Liver (tissue), 9 donors: ENCODE data around the gene TBK1. TPM values are rescaled to one million over a fixed set of nuclear protein-coding genes. Genes with fewer than 3 reads are reported as not detected.

Experiments used
- DNase-seq: peaks from one replicate; pipeline ENCODE4 v3.0.0-alpha.2; 2017; ENCODE audit warnings: low spot score
- H3K27ac ChIP-seq, 2 donors: one replicate each; pipeline ENCODE4 v1.7.0; 2013; ENCODE audit warnings: inconsistent platforms in 2 of 2, low read length in 2 of 2, control low read depth in 1 of 2, low read depth in 1 of 2, mild to moderate bottlenecking in 1 of 2
- H3K27me3 ChIP-seq, 4 donors: one replicate each; pipeline versions ENCODE4 v1.6.1 to v1.7.0; 2013; ENCODE audit warnings: low read length in 3 of 4, inconsistent platforms in 1 of 4, mild to moderate bottlenecking in 1 of 4, moderate library complexity in 1 of 4; ENCODE audit not compliant: control insufficient read depth in 4 of 4, insufficient read depth in 4 of 4
- H3K36me3 ChIP-seq, 4 donors: one replicate each; pipeline versions ENCODE4 v1.6.1 to v1.7.0; 2013; ENCODE audit warnings: low read length in 3 of 4, mild to moderate bottlenecking in 3 of 4, low read depth in 1 of 4, moderate library complexity in 1 of 4; ENCODE audit not compliant: control insufficient read depth in 4 of 4, insufficient read depth in 3 of 4
- H3K4me1 ChIP-seq, 4 donors: one replicate each; pipeline versions ENCODE4 v1.6.1 to v1.7.0; 2013; ENCODE audit warnings: low read length in 3 of 4, mild to moderate bottlenecking in 3 of 4, moderate library complexity in 1 of 4; ENCODE audit not compliant: control insufficient read depth in 4 of 4, insufficient read depth in 4 of 4
- H3K4me3 ChIP-seq, 3 donors: one replicate each; pipeline versions ENCODE4 v1.6.1 to v1.7.0; 2013; ENCODE audit warnings: low read length in 3 of 3, control low read depth in 1 of 3, low read depth in 1 of 3, mild to moderate bottlenecking in 1 of 3
- H3K9ac ChIP-seq, 2 donors: one replicate each; pipeline ENCODE4 v1.7.0; 2013; ENCODE audit warnings: low read length in 2 of 2, mild to moderate bottlenecking in 2 of 2, moderate library complexity in 2 of 2, control low read depth in 1 of 2, low read depth in 1 of 2
- H3K9me3 ChIP-seq, 4 donors: one replicate each; pipeline versions ENCODE4 v1.6.1 to v1.7.0; 2013; ENCODE audit warnings: low read length in 3 of 4; ENCODE audit not compliant: control insufficient read depth in 4 of 4
- CTCF ChIP-seq: fragments of 150-350 bp; IDR thresholded peaks from 2 replicates; pipeline ENCODE4 v1.5.1; 2017; ENCODE audit warnings: improper control_type of control experiment, low read depth, low read length; ENCODE audit not compliant: missing input control
- EGR1 ChIP-seq, 2 donors: IDR thresholded peaks; 2 replicates each; pipeline ENCODE4 v1.6.1; 2016 to 2018; ENCODE audit warnings: antibody characterized with exemption in 2 of 2, low read depth in 2 of 2
- FOXA1 ChIP-seq: IDR thresholded peaks from 2 replicates; pipeline ENCODE4 v1.6.1; 2016; ENCODE audit warnings: antibody characterized with exemption
- FOXA2 ChIP-seq: IDR thresholded peaks from 2 replicates; pipeline ENCODE4 v1.6.1; 2016; ENCODE audit warnings: antibody characterized with exemption
- GABPA ChIP-seq, 2 donors: IDR thresholded peaks in 1 of 2; conservative IDR thresholded peaks in 1 of 2; 2 replicates each; pipeline ENCODE4 v1.6.1; 2016; ENCODE audit warnings: antibody characterized with exemption in 2 of 2, mild to moderate bottlenecking in 1 of 2, moderate library complexity in 1 of 2
- HNF4A ChIP-seq, 2 donors: conservative IDR thresholded peaks; 2 replicates each; pipeline ENCODE4 v1.6.1; 2016; ENCODE audit warnings: antibody characterized with exemption in 2 of 2, mild to moderate bottlenecking in 2 of 2
- HNF4G ChIP-seq: IDR thresholded peaks from 2 replicates; pipeline ENCODE4 v1.6.1; 2016; ENCODE audit warnings: antibody characterized with exemption
- JUND ChIP-seq, 2 donors: IDR thresholded peaks; 2 replicates each; pipeline ENCODE4 v1.6.1; 2016; ENCODE audit warnings: antibody characterized with exemption in 2 of 2
- NR2F2 ChIP-seq: IDR thresholded peaks from 2 replicates; pipeline ENCODE4 v1.6.1; 2016; ENCODE audit warnings: antibody characterized with exemption
- RAD21 ChIP-seq, 2 donors: IDR thresholded peaks; 2 replicates each; pipeline ENCODE4 v1.6.1; 2016; ENCODE audit warnings: antibody characterized with exemption in 2 of 2, mild to moderate bottlenecking in 2 of 2
- RXRA ChIP-seq, 2 donors: IDR thresholded peaks; 2 replicates each; pipeline ENCODE4 v1.6.1; 2017 to 2018; ENCODE audit warnings: antibody characterized with exemption in 2 of 2, mild to moderate bottlenecking in 1 of 2
- SP1 ChIP-seq: IDR thresholded peaks from 2 replicates; pipeline ENCODE4 v1.6.1; 2018; ENCODE audit warnings: antibody characterized with exemption, mild to moderate bottlenecking
- TAF1 ChIP-seq: conservative IDR thresholded peaks from 2 replicates; pipeline ENCODE4 v1.6.1; 2016; ENCODE audit warnings: antibody characterized with exemption, mild to moderate bottlenecking
- YY1 ChIP-seq: IDR thresholded peaks from 2 replicates; pipeline ENCODE4 v1.6.1; 2016; ENCODE audit warnings: antibody characterized with exemption, mild to moderate bottlenecking
- ZBTB33 ChIP-seq: IDR thresholded peaks from 2 replicates; pipeline ENCODE4 v1.6.1; 2016; ENCODE audit warnings: antibody characterized with exemption
- WGBS: extraction: QIAGEN DNeasy Blood & Tissue Kit; methylation state at CpG from one replicate; pipeline ENCODE4 v1.1.7; 2013; 5-methylcytosine and 5-hydroxymethylcytosine counted together
- polyA plus RNA-seq, 2 donors: library from polyadenylated mRNA; stranded (reverse) in 1 of 2; unstranded in 1 of 2; fragments of 200-250 nt in 1 of 2; fragments of >200 nt in 1 of 2; fragmentation: Nextera tagmentation in 1 of 2; extraction: Ambion mirVana in 1 of 2; gene quantifications; one replicate each; pipeline versions ENCODE4 v1.2.1 to v1.2.3, GENCODE V29; 2013 to 2015
- total RNA-seq, 2 donors: library from RNA; depleted of rRNA; stranded (reverse); fragments of >200 nt; gene quantifications; one replicate each; pipeline ENCODE4 v1.2.3, GENCODE V29; 2014
- TF ChIP-seq, protein P1 (sequence below): IDR thresholded peaks from 2 replicates; pipeline ENCODE4 v1.6.1; 2016; ENCODE audit warnings: antibody characterized with exemption
- TF ChIP-seq, protein P2 (sequence below): IDR thresholded peaks from 2 replicates; pipeline ENCODE4 v1.6.1; 2016; ENCODE audit warnings: antibody characterized with exemption, mild to moderate bottlenecking
- TF ChIP-seq, protein P3 (sequence below): IDR thresholded peaks from 2 replicates; pipeline ENCODE4 v1.6.1; 2016; ENCODE audit warnings: antibody characterized with exemption
- donor health status: healthy.
- donor health status: healthy.
- donor health status: healthy.
- donor health status: healthy.
- donor health status: healthy.

TBK1 gene
- total and polyA plus RNA-seq, 4 donors: 7.6 to 20.7 (median 13.9) TPM

DNA sequence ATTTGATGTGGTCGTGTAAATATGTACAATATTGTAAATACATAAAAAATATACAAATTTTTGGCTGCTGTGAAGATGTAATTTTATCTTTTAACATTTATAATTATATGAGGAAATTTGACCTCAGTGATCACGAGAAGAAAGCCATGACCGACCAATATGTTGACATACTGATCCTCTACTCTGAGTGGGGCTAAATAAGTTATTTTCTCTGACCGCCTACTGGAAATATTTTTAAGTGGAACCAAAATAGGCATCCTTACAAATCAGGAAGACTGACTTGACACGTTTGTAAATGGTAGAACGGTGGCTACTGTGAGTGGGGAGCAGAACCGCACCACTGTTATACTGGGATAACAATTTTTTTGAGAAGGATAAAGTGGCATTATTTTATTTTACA lies 49.6 kb downstream of the TBK1 start:
- Histone ChIP-seq H3K27ac (no peak overlapping the region), H3K36me3 (peaks cover 8 to 28% (median 27%) of the 10 kb centered on the region in 4 donors), H3K9ac (no peak overlapping the region), H3K4me1 (no peaks in the 10 kb centered on the region), H3K9me3 (no peaks in the 10 kb centered on the region), H3K27me3 (no peaks in the 10 kb centered on the region), H3K4me3 (no peak overlapping the region)
- TF ChIP-seq CTCF (no peak), TAF1 (no peak), ZBTB33 (no peak), SP1 (no peak), FOXA1 (no peak), HNF4G (no peak), HNF4A (conservative IDR thresholded peaks at IDR 0.05) (no peak), GABPA (IDR thresholded peaks at IDR 0.05 in 1 of 2, conservative IDR thresholded peaks at IDR 0.05 in 1 of 2) (no peak), NR2F2 (no peak), JUND (IDR thresholded peaks at IDR 0.05) (no peak), EGR1 (IDR thresholded peaks at IDR 0.05; ENCODE audit: low read depth in 2 of 2) (no peak)
- TF ChIP-seq, protein P1, sequence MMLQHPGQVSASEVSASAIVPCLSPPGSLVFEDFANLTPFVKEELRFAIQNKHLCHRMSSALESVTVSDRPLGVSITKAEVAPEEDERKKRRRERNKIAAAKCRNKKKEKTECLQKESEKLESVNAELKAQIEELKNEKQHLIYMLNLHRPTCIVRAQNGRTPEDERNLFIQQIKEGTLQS: no peak
- TF ChIP-seq, protein P2, sequence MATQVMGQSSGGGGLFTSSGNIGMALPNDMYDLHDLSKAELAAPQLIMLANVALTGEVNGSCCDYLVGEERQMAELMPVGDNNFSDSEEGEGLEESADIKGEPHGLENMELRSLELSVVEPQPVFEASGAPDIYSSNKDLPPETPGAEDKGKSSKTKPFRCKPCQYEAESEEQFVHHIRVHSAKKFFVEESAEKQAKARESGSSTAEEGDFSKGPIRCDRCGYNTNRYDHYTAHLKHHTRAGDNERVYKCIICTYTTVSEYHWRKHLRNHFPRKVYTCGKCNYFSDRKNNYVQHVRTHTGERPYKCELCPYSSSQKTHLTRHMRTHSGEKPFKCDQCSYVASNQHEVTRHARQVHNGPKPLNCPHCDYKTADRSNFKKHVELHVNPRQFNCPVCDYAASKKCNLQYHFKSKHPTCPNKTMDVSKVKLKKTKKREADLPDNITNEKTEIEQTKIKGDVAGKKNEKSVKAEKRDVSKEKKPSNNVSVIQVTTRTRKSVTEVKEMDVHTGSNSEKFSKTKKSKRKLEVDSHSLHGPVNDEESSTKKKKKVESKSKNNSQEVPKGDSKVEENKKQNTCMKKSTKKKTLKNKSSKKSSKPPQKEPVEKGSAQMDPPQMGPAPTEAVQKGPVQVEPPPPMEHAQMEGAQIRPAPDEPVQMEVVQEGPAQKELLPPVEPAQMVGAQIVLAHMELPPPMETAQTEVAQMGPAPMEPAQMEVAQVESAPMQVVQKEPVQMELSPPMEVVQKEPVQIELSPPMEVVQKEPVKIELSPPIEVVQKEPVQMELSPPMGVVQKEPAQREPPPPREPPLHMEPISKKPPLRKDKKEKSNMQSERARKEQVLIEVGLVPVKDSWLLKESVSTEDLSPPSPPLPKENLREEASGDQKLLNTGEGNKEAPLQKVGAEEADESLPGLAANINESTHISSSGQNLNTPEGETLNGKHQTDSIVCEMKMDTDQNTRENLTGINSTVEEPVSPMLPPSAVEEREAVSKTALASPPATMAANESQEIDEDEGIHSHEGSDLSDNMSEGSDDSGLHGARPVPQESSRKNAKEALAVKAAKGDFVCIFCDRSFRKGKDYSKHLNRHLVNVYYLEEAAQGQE: no peak
- 96% methylated on average over 7 of the region's 7 CpGs for WGBS
- no peak for DNase-seq

DNA sequence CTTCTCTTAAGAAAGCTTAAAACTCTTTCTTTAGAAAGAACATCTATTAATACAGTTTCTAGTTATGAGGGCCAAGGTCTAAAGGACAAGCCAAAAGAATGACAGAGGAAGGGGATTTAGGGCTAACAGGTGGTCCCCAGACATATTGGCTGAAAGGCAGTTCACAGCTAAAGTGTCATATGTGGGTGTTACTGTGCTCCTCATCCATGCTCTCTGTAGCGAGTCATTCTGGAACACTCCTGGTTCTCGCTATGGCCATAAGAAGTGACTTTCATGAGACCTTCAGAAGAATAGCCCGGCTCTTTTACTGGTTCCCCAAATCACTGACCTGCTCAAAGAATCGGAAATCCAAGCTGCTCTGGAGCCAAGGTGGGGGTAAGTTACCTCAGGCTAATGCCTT lies 55.0 kb downstream of the TBK1 start:
- Histone ChIP-seq H3K27ac (no peak overlapping the region), H3K4me3 (no peak overlapping the region), H3K9ac (no peak overlapping the region), H3K4me1 (no peaks in the 10 kb centered on the region), H3K9me3 (no peaks in the 10 kb centered on the region), H3K27me3 (no peaks in the 10 kb centered on the region), H3K36me3 (no peaks in the 10 kb centered on the region)
- 97% methylated on average over 4 of the region's 4 CpGs for WGBS
- no peak for DNase-seq
- TF ChIP-seq JUND (IDR thresholded peaks at IDR 0.05): no peak
- no peak for TF ChIP-seq EGR1 (IDR thresholded peaks at IDR 0.05; ENCODE audit: low read depth in 2 of 2)
- TF ChIP-seq CTCF: no peak
- TF ChIP-seq RXRA (IDR thresholded peaks at IDR 0.05): no peak
- TF ChIP-seq YY1: no peak
- TF ChIP-seq, protein P1: no peak
- TF ChIP-seq FOXA2: no peak
- TF ChIP-seq NR2F2: no peak
- TF ChIP-seq HNF4G: no peak
- no peak for TF ChIP-seq TAF1
- no peak for TF ChIP-seq ZBTB33
- TF ChIP-seq RAD21 (IDR thresholded peaks at IDR 0.05): no peak
- TF ChIP-seq, protein P3, sequence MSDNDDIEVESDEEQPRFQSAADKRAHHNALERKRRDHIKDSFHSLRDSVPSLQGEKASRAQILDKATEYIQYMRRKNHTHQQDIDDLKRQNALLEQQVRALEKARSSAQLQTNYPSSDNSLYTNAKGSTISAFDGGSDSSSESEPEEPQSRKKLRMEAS: no peak
- no peak for TF ChIP-seq HNF4A (conservative IDR thresholded peaks at IDR 0.05)
